NT2/D1 (cell line): ENCODE data around the gene CHRND.

Experiments
- SUZ12 ChIP-seq: IDR thresholded peaks from 2 replicates; pipeline ENCODE4 v1.6.1; 2011; ENCODE audit not compliant: insufficient read length, insufficient read depth; ENCODE audit errors: extremely low read depth
- YY1 ChIP-seq: IDR thresholded peaks from 2 replicates; pipeline ENCODE4 v1.6.1; 2011; ENCODE audit not compliant: insufficient read length, insufficient read depth
- ZNF274 ChIP-seq: IDR thresholded peaks from 2 replicates; pipeline ENCODE4 v1.6.1; 2011; ENCODE audit warnings: mild to moderate bottlenecking, low read depth, low read length

- TF ChIP-seq ZNF274 = no peak
- no peak for TF ChIP-seq YY1
- no peak for TF ChIP-seq SUZ12
These were observed 32.8 kb upstream of the CHRND start for GRCh38 chr2:232492963-232493700.
